Fibroblast of upper back skin (primary cell): ENCODE results near the gene ZIC2.
A peak's percentile ranks its signal among the peaks of the same experiment; 100 is the strongest.
"Not testable (repeated sequence)": the region's sequence is repeated elsewhere in the genome, so short reads cannot be mapped to it uniquely, and the experiment has no call there.

Source experiments
- DNase-seq: peaks from one replicate; pipeline ENCODE4 v3.0.0-alpha.2; 2013

Gene ZIC2

GRCh38 chr13:99981735-99982035 lies at the start of gene ZIC2:
TSS of gene ZIC2 (plus strand) at chr13:99981784. CDS start at chr13:99982065, 281 bp downstream.
- no peak for DNase-seq

DNA sequence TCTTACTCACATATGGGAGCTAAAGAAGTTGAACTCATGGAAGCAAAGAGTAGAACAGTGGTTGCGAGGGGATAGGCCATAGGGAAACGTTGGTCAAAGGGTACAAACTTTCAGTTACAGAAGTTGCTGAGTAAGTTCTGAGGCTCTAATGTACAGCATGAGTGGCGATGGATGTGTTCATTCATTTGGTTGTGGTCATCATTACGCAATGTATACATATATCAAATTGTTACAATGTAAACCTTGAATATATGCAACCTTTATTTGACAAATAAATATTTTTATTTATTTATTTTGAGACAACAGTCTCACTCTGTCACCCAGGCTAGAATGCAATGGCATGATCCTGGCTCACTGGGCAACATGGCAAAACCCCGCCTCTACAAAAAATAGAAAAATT lies 48.7 kb upstream of the ZIC2 start:
- DNase-seq: no peak

GRCh38 chr13:99935772-99936171 lies 45.8 kb upstream of the ZIC2 start:
- DNase-seq: no peak

- no peak for DNase-seq
Measured at GRCh38 chr13:99938635-99939034, 42.9 kb upstream of the ZIC2 start.

GRCh38 chr13:99941086-99941485 lies 40.5 kb upstream of the ZIC2 start:
- DNase-seq: no peak

- no peak for DNase-seq
Measured at GRCh38 chr13:99941911-99942310, 39.7 kb upstream of the ZIC2 start.

GRCh38 chr13:99944102-99944501 lies 37.5 kb upstream of the ZIC2 start:
- no peak for DNase-seq

DNA sequence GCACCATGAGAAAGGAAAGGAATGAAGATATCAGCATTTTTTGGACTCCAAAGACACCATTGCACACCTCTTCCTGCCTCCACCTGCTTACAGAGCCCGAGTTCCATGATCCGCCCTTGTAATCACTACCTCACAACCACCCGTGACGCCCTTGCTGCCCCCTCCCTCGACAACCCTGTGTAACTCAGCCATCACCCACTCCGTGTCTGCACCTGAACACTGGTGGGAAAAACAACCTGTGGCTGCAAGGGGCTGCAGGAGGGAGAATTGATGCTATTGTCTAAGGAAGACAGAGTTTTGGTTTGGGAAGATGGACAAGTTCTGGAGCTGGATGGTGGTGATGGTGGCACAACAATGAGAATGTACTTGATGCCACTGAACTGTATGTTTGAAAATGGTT lies 37.0 kb upstream of the ZIC2 start:
- no peak for DNase-seq

DNA sequence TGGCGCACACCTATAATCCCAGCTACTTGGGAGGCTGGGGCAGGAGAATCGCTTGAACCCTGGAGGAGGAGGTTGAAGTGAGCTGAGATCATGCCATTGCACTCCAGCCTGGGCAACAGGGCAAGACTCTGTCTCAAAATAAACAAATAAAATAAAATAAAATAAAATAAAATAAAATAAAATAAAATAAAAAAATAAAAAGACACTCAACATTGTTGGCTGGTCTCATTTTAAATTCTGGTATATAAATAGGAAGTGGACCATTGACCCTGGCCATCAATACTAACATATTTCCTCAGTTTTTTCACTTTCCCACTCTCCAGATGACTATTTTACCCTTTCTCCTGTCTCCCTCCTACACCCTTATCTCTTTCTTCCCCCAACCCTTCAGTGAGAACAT lies 36.1 kb upstream of the ZIC2 start:
- DNase-seq: not testable (repeated sequence)

GRCh38 chr13:99947666-99948065 lies 33.9 kb upstream of the ZIC2 start:
- DNase-seq: no peak

DNA sequence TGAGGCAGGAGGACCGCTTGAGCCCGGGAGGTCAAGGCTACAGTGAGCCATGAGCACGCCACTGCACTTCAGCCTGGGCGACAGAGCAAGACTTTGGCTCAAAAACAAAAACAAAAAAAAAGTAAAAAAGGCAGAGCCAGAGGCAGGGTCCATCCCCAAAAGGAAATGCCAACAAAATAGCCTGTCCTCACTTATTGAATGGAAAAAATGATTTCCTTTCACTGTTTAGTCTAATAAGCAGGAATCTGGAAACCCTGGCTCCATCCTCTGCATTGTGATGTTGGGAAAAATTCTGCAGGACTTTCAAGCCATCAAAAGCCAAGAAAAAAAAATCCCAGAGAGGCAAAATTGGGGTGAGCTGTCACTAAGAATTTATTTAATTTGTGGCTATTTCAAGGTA lies 33.2 kb upstream of the ZIC2 start:
- no peak for DNase-seq

DNA sequence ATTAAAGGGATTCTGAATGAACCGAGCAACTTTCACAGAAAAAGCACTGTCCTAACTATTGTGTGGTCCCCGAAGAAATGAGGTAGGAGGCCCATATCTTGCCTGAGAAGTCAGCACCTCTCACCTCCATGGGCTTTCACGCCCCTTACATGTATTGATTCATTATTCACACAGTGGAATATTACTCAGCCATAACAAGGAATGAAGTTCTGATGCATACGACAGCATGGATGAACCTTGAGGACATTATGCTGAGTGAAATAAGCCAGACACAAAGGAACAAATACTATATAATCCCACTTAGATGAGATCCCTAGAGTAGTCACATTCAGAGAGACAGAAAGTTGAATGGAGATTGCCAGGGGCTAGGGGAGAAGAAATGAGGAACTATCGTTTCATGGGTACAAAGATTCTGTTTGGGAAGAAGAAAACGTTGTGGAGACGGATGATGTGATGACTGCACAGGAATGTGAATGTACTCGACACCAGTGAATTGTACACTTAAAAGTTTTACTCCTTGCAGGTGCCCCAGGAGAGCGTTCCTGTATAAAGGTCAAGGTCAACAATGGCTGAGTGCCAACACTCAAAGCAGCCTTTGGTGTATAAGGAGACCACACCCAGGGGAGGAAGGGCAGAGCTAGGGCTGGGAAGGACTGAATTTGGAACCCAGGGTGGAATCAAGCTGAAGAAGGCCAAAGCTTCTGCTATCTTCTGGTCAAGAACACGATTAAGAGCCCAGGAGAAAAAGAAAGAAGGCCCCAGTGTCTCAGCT lies 32.5 kb upstream of the ZIC2 start:
- DNase-seq: no peak

DNA sequence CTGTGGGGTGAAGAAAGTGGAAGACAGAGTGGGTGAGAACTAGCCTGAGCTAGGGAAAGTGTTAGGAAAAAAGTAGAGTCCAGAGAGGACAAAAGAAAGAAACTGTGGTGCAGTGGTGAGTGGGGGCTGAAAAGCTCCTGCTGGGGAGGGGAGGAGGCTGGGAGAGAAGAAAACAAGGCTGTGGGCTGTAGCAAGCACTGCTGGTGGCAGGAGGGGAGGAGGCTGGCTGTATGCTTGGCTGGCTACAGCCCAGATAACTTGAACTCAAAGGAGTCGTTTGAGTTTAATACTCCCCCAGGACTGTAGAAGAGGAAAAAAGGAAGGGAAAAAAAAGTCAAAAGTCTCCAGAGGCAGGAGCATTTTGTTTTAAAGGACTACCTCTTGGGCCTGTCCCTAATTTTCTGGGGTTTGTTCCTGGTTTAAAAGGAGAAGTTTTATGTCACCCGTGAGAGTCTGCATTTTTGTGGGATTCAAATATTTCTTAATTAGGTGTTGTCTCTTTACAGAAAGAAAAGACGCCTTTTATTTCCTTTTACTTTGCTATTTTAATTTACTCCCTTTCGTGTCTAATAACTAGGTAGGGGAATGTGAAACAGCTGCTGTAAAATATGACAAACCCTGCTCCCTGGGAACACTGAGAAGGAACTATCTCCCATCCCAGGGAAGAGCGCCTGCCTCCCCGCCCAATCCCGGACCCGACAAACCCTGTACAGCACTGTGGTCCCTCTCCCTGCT lies 31.7 kb upstream of the ZIC2 start:
- DNase-seq: no peak

- DNase-seq: not testable (repeated sequence)
Measured at GRCh38 chr13:99951666-99952065, 29.9 kb upstream of the ZIC2 start.

DNA sequence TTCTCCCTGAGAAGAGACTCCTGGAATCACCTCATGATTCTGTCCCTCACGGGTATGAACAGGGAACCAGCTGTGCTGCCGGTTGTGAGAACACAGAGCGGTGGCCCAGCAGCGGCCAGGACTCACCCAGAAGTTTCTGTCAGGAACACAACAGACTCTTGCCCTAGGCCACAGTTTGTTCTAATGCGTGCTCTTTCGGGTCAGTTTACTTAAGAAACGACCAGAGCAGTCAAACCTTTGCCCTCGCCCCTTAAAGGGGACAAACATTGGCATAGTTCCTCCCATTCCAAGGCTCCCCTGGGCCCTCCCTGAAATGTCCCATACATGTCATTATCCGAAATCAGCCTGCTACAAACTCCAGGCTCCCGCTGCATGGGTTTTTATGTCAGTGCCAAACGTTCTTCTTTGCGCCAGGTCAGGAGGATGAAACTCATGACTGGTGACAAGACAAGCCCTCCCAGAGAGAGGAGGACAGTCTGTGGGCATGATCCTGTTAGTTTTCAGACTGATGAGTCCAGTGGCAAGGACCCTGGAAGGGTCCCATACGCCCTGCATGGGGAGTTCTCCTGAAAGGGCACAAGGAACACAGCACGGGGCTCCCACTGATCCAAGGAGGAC lies 28.3 kb upstream of the ZIC2 start:
- no peak for DNase-seq

DNA sequence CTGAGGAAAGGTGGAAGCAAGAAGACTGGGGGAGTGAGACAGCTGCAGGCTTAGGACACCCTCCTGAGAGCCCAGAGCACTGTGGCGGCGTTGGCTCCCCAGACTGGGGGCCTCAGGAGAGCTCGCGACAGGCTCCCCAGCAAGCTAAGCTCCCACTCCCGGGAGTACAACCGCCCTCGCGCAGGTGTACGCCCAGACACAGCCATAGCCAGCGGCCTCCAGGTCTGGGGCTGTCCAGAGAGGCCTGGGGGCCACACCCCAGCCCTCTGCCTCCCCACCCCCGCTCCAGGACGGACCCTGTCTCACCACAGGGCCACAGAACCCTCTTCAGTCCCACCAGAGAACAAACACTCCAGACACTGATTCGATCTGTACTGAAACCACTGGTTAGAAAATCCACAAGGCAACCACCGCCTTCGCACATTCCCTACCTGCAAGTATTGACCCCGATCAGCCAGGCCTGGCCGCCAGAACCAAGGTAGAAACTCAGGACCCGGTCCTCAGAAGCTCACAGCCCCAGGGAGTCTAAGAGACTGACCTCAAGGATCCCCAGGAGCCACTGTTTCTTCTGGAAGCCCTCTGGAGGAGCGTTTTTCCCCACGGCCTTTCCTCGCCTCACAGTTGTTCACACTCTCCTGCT lies 26.4 kb upstream of the ZIC2 start:
- DNase-seq: no peak

DNA sequence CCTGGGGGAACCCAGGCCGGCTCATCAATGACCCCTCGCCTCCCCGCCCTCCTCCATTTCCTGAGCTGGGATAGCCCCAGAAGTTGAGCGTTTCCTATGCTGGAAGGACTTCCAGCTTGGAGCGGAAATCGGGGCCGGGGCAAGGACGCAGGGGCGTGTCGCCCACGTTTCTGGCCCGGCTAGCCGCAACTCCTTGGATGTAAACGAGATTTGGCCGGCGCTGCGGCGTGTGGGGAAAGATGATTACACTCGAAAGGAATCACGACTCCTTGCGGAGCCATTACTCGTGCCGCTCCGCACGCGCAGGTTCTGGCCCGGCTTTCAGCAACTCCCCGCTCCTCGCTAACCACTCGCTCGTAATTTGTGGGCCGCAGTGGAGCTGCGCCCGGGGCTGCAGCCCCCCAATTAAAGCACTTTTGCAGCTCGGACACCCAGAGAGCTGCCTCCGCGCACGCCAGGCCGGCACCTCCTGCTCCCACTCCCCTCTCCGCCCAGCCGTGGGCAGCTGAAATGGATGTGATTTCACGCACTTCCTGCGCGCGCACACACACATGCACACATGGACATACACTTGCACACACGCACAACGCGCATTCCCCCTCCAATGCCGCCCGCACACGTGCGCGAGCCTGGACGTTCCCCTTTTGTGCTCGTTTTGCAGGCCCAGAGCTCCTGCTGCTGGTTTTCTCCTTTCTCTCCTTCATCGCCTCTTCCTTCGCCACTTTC lies 25.7 kb upstream of the ZIC2 start:
- DNase-seq: peak; percentile 52

DNA sequence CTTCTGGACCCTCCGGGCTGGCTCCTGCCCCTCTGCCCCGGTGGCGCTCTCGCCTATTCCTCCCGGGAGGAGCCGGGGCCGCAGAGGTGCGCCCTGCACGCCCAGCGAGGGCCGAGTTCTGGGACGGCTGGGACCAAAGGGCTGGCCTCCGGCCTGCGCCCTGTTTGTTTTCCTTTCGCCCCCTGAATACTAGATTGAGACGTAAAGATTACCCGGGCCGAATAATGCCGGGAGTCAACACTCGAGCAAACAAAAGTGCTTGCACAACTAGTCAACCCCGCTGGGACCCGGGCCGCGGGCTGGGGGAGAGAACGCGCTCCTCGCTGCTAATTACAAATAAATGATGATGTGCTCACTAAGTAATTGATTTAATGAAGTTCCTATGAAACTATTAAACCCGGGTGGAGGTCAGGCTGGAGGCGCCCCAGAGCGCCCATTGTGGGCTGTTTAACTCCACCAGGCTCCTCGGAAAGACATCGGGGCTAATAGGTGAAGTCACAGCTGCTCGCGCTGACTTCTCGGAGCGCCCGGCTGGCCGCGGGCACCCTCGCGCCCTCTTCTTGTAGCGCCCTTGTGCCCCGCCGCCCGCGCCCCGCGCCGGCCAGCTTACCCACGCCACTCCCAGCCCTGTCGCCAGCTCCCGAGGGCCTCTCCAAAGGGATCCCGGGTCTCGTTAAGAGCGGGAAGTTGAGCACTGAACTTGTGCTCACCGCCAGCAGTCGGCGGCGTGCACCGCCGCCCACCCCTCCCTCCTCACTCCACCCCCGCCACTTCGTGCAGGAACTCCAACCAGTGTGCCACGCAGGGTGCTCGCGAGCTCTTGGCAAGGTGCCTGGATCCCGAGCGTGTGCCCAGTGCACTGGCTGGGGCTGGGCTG lies 24.9 kb upstream of the ZIC2 start:
- DNase-seq: no peak

DNA sequence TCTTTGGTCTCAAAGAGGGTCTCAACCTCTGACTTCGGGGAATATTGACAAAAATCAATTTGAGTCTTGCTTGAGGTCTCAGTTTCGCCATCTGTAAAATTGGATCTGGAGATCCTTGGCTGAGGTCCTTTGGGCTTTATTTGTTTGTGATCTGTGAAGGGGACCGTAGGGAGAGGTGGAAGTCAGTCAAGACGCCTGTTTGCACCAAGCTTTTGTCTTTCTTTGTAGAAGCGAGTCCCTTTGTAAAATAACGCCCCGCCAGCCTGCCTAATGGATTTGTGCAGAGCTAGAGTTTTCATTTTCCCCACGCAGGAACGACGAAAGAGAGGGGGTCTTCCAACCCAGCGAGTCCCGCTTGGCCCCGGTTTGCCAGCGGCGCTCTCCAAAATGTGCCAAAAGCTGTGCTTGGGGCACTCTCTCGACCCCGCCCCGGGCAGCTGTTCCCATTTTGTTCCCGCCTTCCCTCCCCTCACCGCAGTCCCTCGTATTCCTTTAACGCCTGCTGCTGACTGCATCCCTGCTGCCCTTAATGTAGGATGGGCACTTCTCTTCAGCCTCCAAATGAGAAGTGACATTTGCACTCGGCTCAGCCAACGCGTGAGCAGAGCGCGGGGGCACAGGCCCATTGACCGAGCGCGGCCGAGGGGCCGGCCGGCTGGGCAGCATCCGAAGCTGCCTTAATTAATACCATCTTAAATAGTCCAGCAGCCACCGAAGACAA lies 23.0 kb upstream of the ZIC2 start:
- no peak for DNase-seq

DNA sequence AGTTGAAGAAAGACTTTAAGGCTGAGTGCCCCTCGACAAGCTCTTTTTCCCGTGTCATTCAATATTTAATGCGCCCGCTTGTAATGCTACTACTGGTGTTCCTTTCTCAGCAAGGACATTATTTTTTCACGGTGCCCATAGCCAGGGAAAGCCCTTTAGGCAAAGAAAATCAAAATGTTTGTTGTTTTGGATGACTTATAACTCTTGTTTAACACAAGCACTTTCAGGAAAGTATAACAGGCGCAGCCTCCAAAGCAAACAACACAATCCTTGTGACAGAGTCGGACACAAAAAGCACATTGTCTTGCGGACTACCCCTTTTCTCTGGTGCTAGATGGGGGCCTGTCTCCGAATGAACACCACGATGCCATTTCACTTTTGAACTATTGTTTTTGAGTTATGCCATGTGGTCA lies 22.5 kb upstream of the ZIC2 start:
- DNase-seq: no peak

DNA sequence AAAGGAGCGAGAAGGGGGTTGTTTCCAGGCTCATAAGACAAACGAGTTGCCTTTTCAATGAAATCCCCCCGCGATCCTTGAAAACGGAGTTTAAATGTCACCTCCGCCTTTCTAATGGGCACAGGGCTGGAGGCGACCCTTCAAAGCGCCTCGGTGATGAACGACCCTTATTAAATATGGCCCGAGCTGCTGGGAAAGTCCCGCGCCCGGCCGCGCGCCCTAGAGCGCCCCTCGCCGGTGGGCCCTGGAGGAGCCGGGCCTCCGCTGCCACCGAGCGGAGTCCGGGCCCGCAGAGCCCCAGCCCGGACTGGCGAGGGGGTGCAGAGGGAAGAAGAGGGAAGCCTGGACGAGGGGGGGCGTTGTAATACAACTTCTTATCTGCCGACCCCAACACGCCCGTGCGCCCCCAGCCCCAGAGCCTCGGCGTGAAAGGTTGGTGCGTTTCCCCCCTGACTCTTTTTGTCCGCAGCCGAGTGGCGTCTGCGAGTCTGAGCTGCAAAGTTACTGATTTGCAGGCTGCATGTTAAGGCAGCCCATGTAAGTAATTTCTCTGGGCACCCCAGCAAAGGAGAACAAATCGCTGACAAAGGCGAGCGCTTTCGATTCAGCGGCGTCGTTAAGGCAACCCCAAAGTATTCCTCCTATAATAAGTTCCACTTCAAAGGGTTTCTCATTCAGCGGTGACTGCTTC lies 21.9 kb upstream of the ZIC2 start:
- no peak for DNase-seq
